Measurements from ENCODE around the gene ADAMTS3.

The ADAMTS3 gene

DNA sequence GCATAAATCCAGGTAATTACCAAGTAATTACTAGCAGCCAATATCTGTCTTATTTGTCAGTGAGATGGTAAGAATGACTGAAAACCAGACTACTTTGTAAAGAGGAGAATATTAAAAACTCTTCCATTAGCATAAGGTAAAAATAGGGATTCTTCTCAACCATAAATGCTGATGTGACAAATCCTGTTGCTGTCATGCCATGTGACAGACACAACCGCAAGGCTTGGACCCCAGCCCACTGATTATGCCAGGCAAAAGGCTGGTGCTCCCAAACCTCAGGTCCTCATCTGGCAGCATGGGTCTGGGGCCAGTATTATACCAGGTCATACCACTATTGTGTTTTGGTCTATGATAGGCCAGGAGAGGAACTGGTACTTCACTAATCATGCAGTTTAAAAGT, 181.1 kb downstream of the ADAMTS3 start:
- CTCF ChIA-PET, result no interaction called here

More for the DNA sequence above, 181.1 kb downstream of the ADAMTS3 start:
- TF ChIP-seq BCL11A (tag by site-specific recombination; IDR thresholded peaks at IDR 0.05; ENCODE audit: low read depth), result no peak
- TF ChIP-seq, protein P1, sequence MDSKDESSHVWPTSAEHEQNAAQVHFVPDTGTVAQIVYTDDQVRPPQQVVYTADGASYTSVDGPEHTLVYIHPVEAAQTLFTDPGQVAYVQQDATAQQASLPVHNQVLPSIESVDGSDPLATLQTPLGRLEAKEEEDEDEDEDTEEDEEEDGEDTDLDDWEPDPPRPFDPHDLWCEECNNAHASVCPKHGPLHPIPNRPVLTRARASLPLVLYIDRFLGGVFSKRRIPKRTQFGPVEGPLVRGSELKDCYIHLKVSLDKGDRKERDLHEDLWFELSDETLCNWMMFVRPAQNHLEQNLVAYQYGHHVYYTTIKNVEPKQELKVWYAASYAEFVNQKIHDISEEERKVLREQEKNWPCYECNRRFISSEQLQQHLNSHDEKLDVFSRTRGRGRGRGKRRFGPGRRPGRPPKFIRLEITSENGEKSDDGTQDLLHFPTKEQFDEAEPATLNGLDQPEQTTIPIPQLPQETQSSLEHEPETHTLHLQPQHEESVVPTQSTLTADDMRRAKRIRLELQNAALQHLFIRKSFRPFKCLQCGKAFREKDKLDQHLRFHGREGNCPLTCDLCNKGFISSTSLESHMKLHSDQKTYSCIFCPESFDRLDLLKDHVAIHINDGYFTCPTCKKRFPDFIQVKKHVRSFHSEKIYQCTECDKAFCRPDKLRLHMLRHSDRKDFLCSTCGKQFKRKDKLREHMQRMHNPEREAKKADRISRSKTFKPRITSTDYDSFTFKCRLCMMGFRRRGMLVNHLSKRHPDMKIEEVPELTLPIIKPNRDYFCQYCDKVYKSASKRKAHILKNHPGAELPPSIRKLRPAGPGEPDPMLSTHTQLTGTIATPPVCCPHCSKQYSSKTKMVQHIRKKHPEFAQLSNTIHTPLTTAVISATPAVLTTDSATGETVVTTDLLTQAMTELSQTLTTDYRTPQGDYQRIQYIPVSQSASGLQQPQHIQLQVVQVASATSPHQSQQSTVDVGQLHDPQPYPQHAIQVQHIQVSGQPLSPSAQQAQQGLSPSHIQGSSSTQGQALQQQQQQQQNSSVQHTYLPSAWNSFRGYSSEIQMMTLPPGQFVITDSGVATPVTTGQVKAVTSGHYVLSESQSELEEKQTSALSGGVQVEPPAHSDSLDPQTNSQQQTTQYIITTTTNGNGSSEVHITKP (tag by site-specific recombination; IDR thresholded peaks at IDR 0.05), result no peak
- no peak for TF ChIP-seq ZNF112 (tag by site-specific recombination; IDR thresholded peaks at IDR 0.05)
- no peak for TF ChIP-seq GFI1B (tag by site-specific recombination; IDR thresholded peaks at IDR 0.05)
- TF ChIP-seq, protein P2, sequence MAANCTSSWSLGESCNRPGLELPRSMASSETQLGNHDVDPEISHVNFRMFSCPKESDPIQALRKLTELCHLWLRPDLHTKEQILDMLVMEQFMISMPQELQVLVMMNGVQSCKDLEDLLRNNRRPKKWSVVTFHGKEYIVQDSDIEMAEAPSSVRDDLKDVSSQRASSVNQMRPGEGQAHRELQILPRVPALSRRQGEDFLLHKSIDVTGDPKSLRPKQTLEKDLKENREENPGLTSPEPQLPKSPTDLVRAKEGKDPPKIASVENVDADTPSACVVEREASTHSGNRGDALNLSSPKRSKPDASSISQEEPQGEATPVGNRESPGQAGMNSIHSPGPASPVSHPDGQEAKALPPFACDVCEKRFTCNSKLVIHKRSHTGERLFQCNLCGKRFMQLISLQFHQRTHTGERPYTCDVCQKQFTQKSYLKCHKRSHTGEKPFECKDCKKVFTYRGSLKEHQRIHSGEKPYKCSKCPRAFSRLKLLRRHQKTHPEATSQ (tag by site-specific recombination; IDR thresholded peaks at IDR 0.05), result no peak
- TF ChIP-seq YY2 (tag by site-specific recombination; IDR thresholded peaks at IDR 0.05), result no peak
- no peak for TF ChIP-seq ZFHX2 (tag by site-specific recombination; conservative IDR thresholded peaks at IDR 0.05)
- TF ChIP-seq ZNF157 (tag by site-specific recombination; IDR thresholded peaks at IDR 0.05), result no peak
- no peak for TF ChIP-seq ZNF558 (tag by site-specific recombination; IDR thresholded peaks at IDR 0.05)
- TF ChIP-seq TSHZ1 (tag by site-specific recombination; IDR thresholded peaks at IDR 0.05; ENCODE audit: borderline replicate concordance), result no peak
- no peak for TF ChIP-seq ZNF391 (tag by site-specific recombination; IDR thresholded peaks at IDR 0.05; ENCODE audit: borderline replicate concordance, low read depth)
- TF ChIP-seq ZFP37 (tag by site-specific recombination; IDR thresholded peaks at IDR 0.05), result no peak
- TF ChIP-seq ZIC2 (tag by site-specific recombination; IDR thresholded peaks at IDR 0.05), result no peak
- TF ChIP-seq, protein P3, sequence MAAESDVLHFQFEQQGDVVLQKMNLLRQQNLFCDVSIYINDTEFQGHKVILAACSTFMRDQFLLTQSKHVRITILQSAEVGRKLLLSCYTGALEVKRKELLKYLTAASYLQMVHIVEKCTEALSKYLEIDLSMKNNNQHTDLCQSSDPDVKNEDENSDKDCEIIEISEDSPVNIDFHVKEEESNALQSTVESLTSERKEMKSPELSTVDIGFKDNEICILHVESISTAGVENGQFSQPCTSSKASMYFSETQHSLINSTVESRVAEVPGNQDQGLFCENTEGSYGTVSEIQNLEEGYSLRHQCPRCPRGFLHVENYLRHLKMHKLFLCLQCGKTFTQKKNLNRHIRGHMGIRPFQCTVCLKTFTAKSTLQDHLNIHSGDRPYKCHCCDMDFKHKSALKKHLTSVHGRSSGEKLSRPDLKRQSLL (tag by site-specific recombination; IDR thresholded peaks at IDR 0.05), result no peak
- TF ChIP-seq ZNF596 (tag by site-specific recombination; IDR thresholded peaks at IDR 0.05), result no peak
- TF ChIP-seq HIC1 (tag by site-specific recombination; IDR thresholded peaks at IDR 0.05), result no peak
- TF ChIP-seq ZNF707 (tag by site-specific recombination; IDR thresholded peaks at IDR 0.05), result no peak
- TF ChIP-seq, protein P4, sequence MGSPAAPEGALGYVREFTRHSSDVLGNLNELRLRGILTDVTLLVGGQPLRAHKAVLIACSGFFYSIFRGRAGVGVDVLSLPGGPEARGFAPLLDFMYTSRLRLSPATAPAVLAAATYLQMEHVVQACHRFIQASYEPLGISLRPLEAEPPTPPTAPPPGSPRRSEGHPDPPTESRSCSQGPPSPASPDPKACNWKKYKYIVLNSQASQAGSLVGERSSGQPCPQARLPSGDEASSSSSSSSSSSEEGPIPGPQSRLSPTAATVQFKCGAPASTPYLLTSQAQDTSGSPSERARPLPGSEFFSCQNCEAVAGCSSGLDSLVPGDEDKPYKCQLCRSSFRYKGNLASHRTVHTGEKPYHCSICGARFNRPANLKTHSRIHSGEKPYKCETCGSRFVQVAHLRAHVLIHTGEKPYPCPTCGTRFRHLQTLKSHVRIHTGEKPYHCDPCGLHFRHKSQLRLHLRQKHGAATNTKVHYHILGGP (tag by site-specific recombination; IDR thresholded peaks at IDR 0.05), result no peak
- no peak for TF ChIP-seq ZNF18 (tag by site-specific recombination; IDR thresholded peaks at IDR 0.05)
- TF ChIP-seq, protein P5, sequence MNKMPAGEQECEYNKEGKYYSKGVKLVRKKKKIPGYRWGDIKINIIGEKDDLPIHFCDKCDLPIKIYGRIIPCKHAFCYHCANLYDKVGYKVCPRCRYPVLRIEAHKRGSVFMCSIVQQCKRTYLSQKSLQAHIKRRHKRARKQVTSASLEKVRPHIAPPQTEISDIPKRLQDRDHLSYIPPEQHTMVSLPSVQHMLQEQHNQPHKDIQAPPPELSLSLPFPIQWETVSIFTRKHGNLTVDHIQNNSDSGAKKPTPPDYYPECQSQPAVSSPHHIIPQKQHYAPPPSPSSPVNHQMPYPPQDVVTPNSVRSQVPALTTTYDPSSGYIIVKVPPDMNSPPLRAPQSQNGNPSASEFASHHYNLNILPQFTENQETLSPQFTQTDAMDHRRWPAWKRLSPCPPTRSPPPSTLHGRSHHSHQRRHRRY (tag by site-specific recombination; IDR thresholded peaks at IDR 0.05), result no peak
- H3K9me3 ChIP-seq (ENCODE audit: control insufficient read depth, insufficient read depth, low read depth, low read length), result no peaks in the 10 kb centered on the region
- H3K4me1 ChIP-seq (ENCODE audit: control insufficient read depth, insufficient read depth, low read length), result no peaks in the 10 kb centered on the region
- no peaks in the 10 kb centered on the region for H3K36me3 ChIP-seq (ENCODE audit: control insufficient read depth in 2 of 2, insufficient read depth in 1 of 2, low read length in 2 of 2)
- no peak overlapping the region for H3K4me3 ChIP-seq (ENCODE audit: low read depth, low read length)
- H3K27ac ChIP-seq (ENCODE audit: extremely low read depth, low read depth, low read length), result no peak overlapping the region
- POLR2A ChIA-PET, result no interaction called here

Data from HEK293 (cell line).